A673 (cell line): ENCODE data around the gene ISG15. TPM values are rescaled to one million over a fixed set of nuclear protein-coding genes. Genes with fewer than 3 reads are reported as not detected.
"Not testable (repeated sequence)": the region's sequence is repeated elsewhere in the genome, so short reads cannot be mapped to it uniquely, and the experiment has no call there.

Experiments
- BruUV-seq: library from RNA; stranded (reverse); fragments of 400-500 nt; replicated peaks from 2 replicates; lab custom pipeline; 2021; lab: Mats Ljungman, UMichigan
- CTCF ChIA-PET: fragments of 300-600 bp; sonication (Branson Sonifier 250); formaldehyde crosslinking; loops from one replicate; lab custom pipeline; 2022; ENCODE audit warnings: antibody characterized with exemption; lab: Charles Lee
- POLR2A ChIA-PET: fragments of 300-600 bp; sonication (Branson Sonifier 250); formaldehyde crosslinking; loops from one replicate; lab custom pipeline; 2022; ENCODE audit warnings: antibody characterized with exemption; ENCODE audit not compliant: low non-redundant PET; lab: Charles Lee
- DNase-seq: peaks from one replicate; pipeline ENCODE4 v3.0.0-alpha.2; 2015; ENCODE audit warnings: low spot score
- H3K27ac ChIP-seq: fragments of 200-600 bp; sonication (generic); 2 replicates; pipeline ENCODE4 v1.5.1; 2016; ENCODE audit warnings: mixed run types, low read depth, mild to moderate bottlenecking, mixed read lengths, antibody characterized with exemption, low read length; ENCODE audit not compliant: poor library complexity, severe bottlenecking
- H3K27me3 ChIP-seq: fragments of 200-600 bp; sonication (generic); replicated peaks from 2 replicates; pipeline ENCODE4 v1.6.1; 2017; ENCODE audit warnings: mixed run types, low read depth, mild to moderate bottlenecking, mixed read lengths, antibody characterized with exemption, low read length; ENCODE audit not compliant: insufficient read depth, poor library complexity
- H3K36me3 ChIP-seq: fragments of 200-600 bp; sonication (generic); 2 replicates; pipeline ENCODE4 v1.6.1; 2016; ENCODE audit warnings: mixed run types, mild to moderate bottlenecking, mixed read lengths, antibody characterized with exemption, low read length; ENCODE audit not compliant: insufficient read depth, poor library complexity, severe bottlenecking
- H3K4me1 ChIP-seq: fragments of 200-600 bp; sonication (generic); 2 replicates; pipeline ENCODE4 v1.6.1; 2017; ENCODE audit warnings: mixed run types, mild to moderate bottlenecking, mixed read lengths, antibody characterized with exemption, low read length; ENCODE audit not compliant: insufficient read depth, poor library complexity, severe bottlenecking
- H3K4me3 ChIP-seq: fragments of 200-600 bp; sonication (generic); 2 replicates; pipeline ENCODE4 v1.5.1; 2016; ENCODE audit warnings: low read depth, mixed run types, mild to moderate bottlenecking, mixed read lengths, low read length; ENCODE audit not compliant: poor library complexity, severe bottlenecking
- H3K9me3 ChIP-seq: fragments of 200-600 bp; sonication (generic); 2 replicates; pipeline ENCODE4 v1.6.1; 2016; ENCODE audit warnings: mixed run types, low read depth, mild to moderate bottlenecking, mixed read lengths, antibody characterized with exemption, low read length; ENCODE audit not compliant: poor library complexity, severe bottlenecking
- CTCF ChIP-seq: fragments of 300-800, 200-600 bp; sonication (generic); conservative IDR thresholded peaks from 2 replicates; pipeline ENCODE4 v1.5.1; 2017; ENCODE audit warnings: low read depth, mild to moderate bottlenecking, antibody characterized with exemption, low read length, moderate library complexity, mixed read lengths
- EZH2 ChIP-seq: fragments of 200-600 bp; sonication (generic); IDR thresholded peaks from 2 replicates; pipeline ENCODE4 v1.6.1; 2017; ENCODE audit warnings: borderline replicate concordance, low read depth, mild to moderate bottlenecking, mixed read lengths, antibody characterized with exemption, low read length; ENCODE audit not compliant: poor library complexity, severe bottlenecking
- intact Hi-C: fragments of 100-400 bp; cut with micrococcal nuclease; formaldehyde crosslinking; loops from one replicate; pipeline ENCODE4 v1.10.0; 2022; ENCODE audit not compliant: unreplicated experiment
- total RNA-seq: library from RNA; stranded (reverse); gene quantifications from 2 replicates; pipeline ENCODE4 v1.2.3, GENCODE V29; 2021

Gene ISG15
- total RNA-seq, 1 experiment from 2014 or later = 45.3 TPM

- POLR2A ChIA-PET = no interaction called here
- BruUV-seq = no TSS peak
- Histone ChIP-seq H3K4me1 (peaks cover 11% of the 10 kb centered on the region), H3K4me3 (no peak overlapping the region), H3K36me3 (peaks cover 16% of the 10 kb centered on the region), H3K9me3 (no peaks in the 10 kb centered on the region), H3K27me3 (no peaks in the 10 kb centered on the region), H3K27ac (no peak overlapping the region)
- CTCF ChIA-PET = no interaction called here
- TF ChIP-seq EZH2 (no peak), CTCF (no peak)
- intact Hi-C loops = no loop called here
- no peak for DNase-seq
These were observed 42.8 kb downstream of the ISG15 start for GRCh38 chr1:1055841-1056736.

GRCh38 chr1:1057769-1058087 lies 44.4 kb downstream of the ISG15 start:
- H3K9me3 ChIP-seq, H3K27me3 ChIP-seq, H3K36me3 ChIP-seq, DNase-seq, intact Hi-C loops, H3K27ac ChIP-seq, CTCF ChIA-PET, H3K4me3 ChIP-seq, BruUV-seq, POLR2A ChIA-PET: not testable (repeated sequence)
- peaks cover 15% of the 10 kb centered on the region for H3K4me1 ChIP-seq

GRCh38 chr1:1058088-1058905 lies 45.0 kb downstream of the ISG15 start:
- POLR2A ChIA-PET = no interaction called here
- intact Hi-C loops = no loop called here
- peaks cover 21% of the 10 kb centered on the region for H3K4me1 ChIP-seq
- H3K27ac ChIP-seq = no peak overlapping the region
- CTCF ChIA-PET = interaction anchor here (0.9 kb wide), 1 partner anchor 39 kb away, joined by 10 read pairs; no protein-coding TSS in a partner anchor
- no TSS peak for BruUV-seq
- no peaks in the 10 kb centered on the region for H3K9me3 ChIP-seq
- H3K4me3 ChIP-seq = peak overlapping the region; percentile 55
- H3K27me3 ChIP-seq = no peaks in the 10 kb centered on the region
- H3K36me3 ChIP-seq = peaks cover 7% of the 10 kb centered on the region
- TF ChIP-seq CTCF = no peak
- TF ChIP-seq EZH2 = no peak
- DNase-seq = no peak
